ENCODE data around the gene BCKDK.

BCKDK gene

DNA sequence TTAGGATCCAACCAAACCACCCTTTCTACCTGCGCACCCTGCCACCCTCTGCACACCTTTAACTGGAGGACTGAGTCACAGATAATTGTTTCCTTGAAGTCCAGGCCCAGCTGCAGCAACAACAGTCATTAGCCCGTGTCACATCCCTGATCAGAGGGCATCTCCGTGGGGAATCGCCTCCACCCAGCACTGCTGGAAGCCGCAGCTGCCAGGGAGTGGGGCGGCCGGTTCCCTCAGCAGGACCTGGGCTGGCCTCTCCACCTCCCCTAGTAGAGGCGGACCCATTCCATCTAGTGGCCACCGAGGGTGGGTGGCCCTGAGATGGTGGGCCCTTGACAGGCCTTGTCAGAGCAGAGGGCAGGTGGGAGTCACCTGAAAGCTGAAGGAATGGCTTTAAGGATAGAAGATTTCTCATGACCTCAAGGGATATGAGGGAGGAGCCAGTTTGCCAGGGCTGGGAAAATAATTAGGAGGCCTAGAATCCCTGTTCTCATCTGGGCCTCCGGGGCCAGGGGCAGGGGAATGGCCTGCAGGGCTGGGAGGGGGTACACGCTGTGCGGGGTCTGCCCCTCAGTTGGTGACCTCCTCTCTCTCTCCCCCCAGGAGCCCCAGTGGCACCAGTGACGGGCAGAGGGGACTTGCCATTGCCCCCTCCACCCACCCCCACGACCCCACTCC, 25.7 kb upstream of the BCKDK start:
- Histone ChIP-seq H3K9me3 (no peaks in the 10 kb centered on the region), H3K27ac (peak overlapping the region; percentile 38), H3K27me3 (no peaks in the 10 kb centered on the region), H3K4me3 (ENCODE audit: low read depth in 1 of 2, low read length in 1 of 2) (no peak overlapping the region), H3K36me3 (peaks cover 99% of the 10 kb centered on the region), H3K4me1 (ENCODE audit: control insufficient read depth in 1 of 2, insufficient read depth in 1 of 2, low read depth in 1 of 2, low read length in 1 of 2) (peaks cover 16 to 19% of the 10 kb centered on the region in 2 experiments)
- TF ChIP-seq, protein P1, sequence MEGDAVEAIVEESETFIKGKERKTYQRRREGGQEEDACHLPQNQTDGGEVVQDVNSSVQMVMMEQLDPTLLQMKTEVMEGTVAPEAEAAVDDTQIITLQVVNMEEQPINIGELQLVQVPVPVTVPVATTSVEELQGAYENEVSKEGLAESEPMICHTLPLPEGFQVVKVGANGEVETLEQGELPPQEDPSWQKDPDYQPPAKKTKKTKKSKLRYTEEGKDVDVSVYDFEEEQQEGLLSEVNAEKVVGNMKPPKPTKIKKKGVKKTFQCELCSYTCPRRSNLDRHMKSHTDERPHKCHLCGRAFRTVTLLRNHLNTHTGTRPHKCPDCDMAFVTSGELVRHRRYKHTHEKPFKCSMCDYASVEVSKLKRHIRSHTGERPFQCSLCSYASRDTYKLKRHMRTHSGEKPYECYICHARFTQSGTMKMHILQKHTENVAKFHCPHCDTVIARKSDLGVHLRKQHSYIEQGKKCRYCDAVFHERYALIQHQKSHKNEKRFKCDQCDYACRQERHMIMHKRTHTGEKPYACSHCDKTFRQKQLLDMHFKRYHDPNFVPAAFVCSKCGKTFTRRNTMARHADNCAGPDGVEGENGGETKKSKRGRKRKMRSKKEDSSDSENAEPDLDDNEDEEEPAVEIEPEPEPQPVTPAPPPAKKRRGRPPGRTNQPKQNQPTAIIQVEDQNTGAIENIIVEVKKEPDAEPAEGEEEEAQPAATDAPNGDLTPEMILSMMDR (IDR thresholded peaks at IDR 0.05), result no peak

GRCh38 chr16:31083081-31083480, 25.1 kb upstream of the BCKDK start:
- TF ChIP-seq, protein P1 (IDR thresholded peaks at IDR 0.05), result no peak
- Histone ChIP-seq H3K27me3 (no peaks in the 10 kb centered on the region), H3K9me3 (no peaks in the 10 kb centered on the region), H3K36me3 (peaks cover 95% of the 10 kb centered on the region), H3K4me3 (ENCODE audit: low read depth in 1 of 2, low read length in 1 of 2) (no peak overlapping the region), H3K27ac (no peak overlapping the region), H3K4me1 (ENCODE audit: control insufficient read depth in 1 of 2, insufficient read depth in 1 of 2, low read depth in 1 of 2, low read length in 1 of 2) (peaks cover 16 to 19% of the 10 kb centered on the region in 2 experiments)

- Histone ChIP-seq H3K4me1 (ENCODE audit: control insufficient read depth in 1 of 2, insufficient read depth in 1 of 2, low read depth in 1 of 2, low read length in 1 of 2) (peaks cover 16 to 19% of the 10 kb centered on the region in 2 experiments), H3K27me3 (no peaks in the 10 kb centered on the region), H3K36me3 (peaks cover 92% of the 10 kb centered on the region), H3K9me3 (no peaks in the 10 kb centered on the region), H3K4me3 (ENCODE audit: low read depth in 1 of 2, low read length in 1 of 2) (no peak overlapping the region), H3K27ac (no peak overlapping the region)
- TF ChIP-seq, protein P1 (IDR thresholded peaks at IDR 0.05), result no peak
Observed at GRCh38 chr16:31083556-31083955, 24.6 kb upstream of the BCKDK start.

- Histone ChIP-seq H3K36me3 (peaks cover 92% of the 10 kb centered on the region), H3K9me3 (no peaks in the 10 kb centered on the region), H3K27me3 (no peaks in the 10 kb centered on the region), H3K4me1 (ENCODE audit: control insufficient read depth in 1 of 2, insufficient read depth in 1 of 2, low read depth in 1 of 2, low read length in 1 of 2) (peaks cover 12 to 15% of the 10 kb centered on the region in 2 experiments), H3K4me3 (ENCODE audit: low read depth in 1 of 2, low read length in 1 of 2) (no peak overlapping the region), H3K27ac (no peak overlapping the region)
- TF ChIP-seq, protein P1 (IDR thresholded peaks at IDR 0.05), result no peak
Observed at GRCh38 chr16:31083981-31084380, 24.2 kb upstream of the BCKDK start.

DNA sequence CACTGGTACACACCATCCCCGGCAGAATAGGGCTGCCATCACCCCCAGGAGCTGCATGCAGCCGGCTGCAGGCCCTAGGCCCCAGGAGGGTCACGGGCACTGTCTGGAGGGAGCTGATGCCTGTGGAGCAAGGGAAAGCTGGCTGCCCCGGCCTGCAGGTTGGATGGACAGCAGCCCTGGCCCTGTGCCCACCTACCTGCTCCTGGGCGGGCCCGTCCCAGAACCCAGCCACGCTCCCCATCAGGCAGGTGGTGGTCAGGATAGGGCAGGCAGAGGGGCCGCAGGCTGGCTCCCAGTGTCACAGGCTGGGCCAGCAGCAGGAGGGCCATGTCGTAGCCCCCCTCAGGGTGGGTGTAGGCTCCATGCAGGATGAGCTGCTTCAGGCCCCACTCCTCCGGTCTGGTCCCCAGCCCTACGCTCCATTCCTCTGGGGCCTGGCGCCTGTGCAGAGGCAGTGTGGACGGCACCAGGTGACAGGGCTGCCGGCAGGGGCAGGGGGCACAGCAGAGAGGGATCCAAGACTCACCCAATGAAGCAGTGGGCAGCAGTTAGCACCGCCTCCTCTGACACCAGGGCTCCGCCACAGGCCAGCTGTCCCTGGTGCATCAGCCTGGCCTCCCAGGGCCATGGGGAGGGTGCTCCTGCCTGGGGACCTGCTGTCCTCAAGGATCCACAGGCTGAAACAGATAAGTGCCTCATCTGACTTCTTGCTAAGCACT, 23.4 kb upstream of the BCKDK start:
- Histone ChIP-seq H3K4me3 (ENCODE audit: low read depth in 1 of 2, low read length in 1 of 2) (no peak overlapping the region), H3K4me1 (ENCODE audit: control insufficient read depth in 1 of 2, insufficient read depth in 1 of 2, low read depth in 1 of 2, low read length in 1 of 2) (peaks cover 4 to 8% of the 10 kb centered on the region in 2 experiments), H3K9me3 (no peaks in the 10 kb centered on the region), H3K27me3 (no peaks in the 10 kb centered on the region), H3K27ac (peak overlapping the region; percentile 13), H3K36me3 (peaks cover 89% of the 10 kb centered on the region)
- TF ChIP-seq, protein P1 (IDR thresholded peaks at IDR 0.05), result no peak

All from neutrophil (primary cell).